Measurements from ENCODE around the gene GREM1.
A peak's percentile ranks its signal among the peaks of the same experiment; 100 is the strongest.

The GREM1 gene

GRCh38 chr15:32694222-32694983 is 23.4 kb upstream of the GREM1 start:
- DNase-seq (ENCODE audit: low spot score): no peak

- DNase-seq (ENCODE audit: low spot score): no peak
Observed at GRCh38 chr15:32698773-32699390, 18.9 kb upstream of the GREM1 start.

- DNase-seq (ENCODE audit: low spot score): no peak
Observed at GRCh38 chr15:32700501-32701150, 17.2 kb upstream of the GREM1 start.

GRCh38 chr15:32701863-32702262 is 15.9 kb upstream of the GREM1 start:
- DNase-seq (ENCODE audit: low spot score): no peak

GRCh38 chr15:32704395-32704981 is 13.3 kb upstream of the GREM1 start:
- DNase-seq (ENCODE audit: low spot score): no peak

GRCh38 chr15:32705446-32705845 is 12.4 kb upstream of the GREM1 start:
- no peak for DNase-seq (ENCODE audit: low spot score)

GRCh38 chr15:32706704-32707103 is 11.1 kb upstream of the GREM1 start:
- DNase-seq (ENCODE audit: low spot score): peak; percentile 38

GRCh38 chr15:32707436-32707835 is 10.4 kb upstream of the GREM1 start:
- no peak for DNase-seq (ENCODE audit: low spot score)

GRCh38 chr15:32709295-32710033 is 8.3 kb upstream of the GREM1 start:
- no peak for DNase-seq (ENCODE audit: low spot score)

GRCh38 chr15:32715276-32715675 is 2.5 kb upstream of the GREM1 start:
- peak; percentile 49 for DNase-seq (ENCODE audit: low spot score)

GRCh38 chr15:32716216-32716914 is 1.4 kb upstream of the GREM1 start:
- no peak for DNase-seq (ENCODE audit: low spot score)

- no peak for DNase-seq (ENCODE audit: low spot score)
Observed at GRCh38 chr15:32716915-32717425, 834 bp upstream of the GREM1 start.

- DNase-seq (ENCODE audit: low spot score): peak; percentile 34
Observed at GRCh38 chr15:32718227-32718820, 520 bp downstream of the GREM1 start.

- DNase-seq (ENCODE audit: low spot score): no peak
Observed at GRCh38 chr15:32718821-32719716, 1.3 kb downstream of the GREM1 start.

- no peak for DNase-seq (ENCODE audit: low spot score)
Observed at GRCh38 chr15:32721596-32721995, 3.8 kb downstream of the GREM1 start.

GRCh38 chr15:32722136-32722535 is 4.3 kb downstream of the GREM1 start:
- DNase-seq (ENCODE audit: low spot score): no peak

- no peak for DNase-seq (ENCODE audit: low spot score)
Observed at GRCh38 chr15:32723171-32723948, 5.6 kb downstream of the GREM1 start.

- DNase-seq (ENCODE audit: low spot score): no peak
Observed at GRCh38 chr15:32729700-32730395, 12.0 kb downstream of the GREM1 start.
